Smooth muscle cell (in vitro differentiated cells): ENCODE results near the gene HADHB. TPM values are rescaled to one million over a fixed set of nuclear protein-coding genes. Genes with fewer than 3 reads are reported as not detected.
"Not testable (repeated sequence)": the region's sequence is repeated elsewhere in the genome, so short reads cannot be mapped to it uniquely, and the experiment has no call there.

Experiments used
- DNase-seq: peaks from one replicate; lab custom pipeline; 2025; ENCODE audit not compliant: unreplicated experiment; lab: John Stamatoyannopoulos, UW
- H2AFZ ChIP-seq: fragments of 200-600 bp; sonication (generic); 2 replicates; pipeline ENCODE4 v1.6.0; 2016; ENCODE audit warnings: antibody characterized with exemption, low read depth, mild to moderate bottlenecking
- H3F3A ChIP-seq: fragments of 200-600 bp; sonication (generic); 2 replicates; pipeline ENCODE4 v1.6.0; 2017; ENCODE audit warnings: antibody characterized with exemption, low read depth
- H3K27ac ChIP-seq: fragments of 200-600 bp; sonication (generic); 2 replicates; pipeline ENCODE4 v1.5.1; 2016; ENCODE audit warnings: low read depth, mild to moderate bottlenecking
- H3K27me3 ChIP-seq: fragments of 200-600 bp; sonication (generic); 2 replicates; pipeline ENCODE4 v1.6.1; 2016; ENCODE audit warnings: low read depth, mild to moderate bottlenecking
- H3K36me3 ChIP-seq: fragments of 200-600 bp; sonication (generic); 2 replicates; pipeline ENCODE4 v1.5.1; 2016; ENCODE audit warnings: low read depth
- H3K4me1 ChIP-seq: fragments of 200-600 bp; sonication (generic); 2 replicates; pipeline ENCODE4 v1.5.1; 2016; ENCODE audit warnings: low read depth
- H3K4me2 ChIP-seq: fragments of 200-600 bp; sonication (generic); 2 replicates; pipeline ENCODE4 v1.6.0; 2016; ENCODE audit warnings: mild to moderate bottlenecking
- H3K4me3 ChIP-seq: fragments of 200-600 bp; sonication (generic); 2 replicates; pipeline ENCODE4 v1.5.1; 2016; ENCODE audit warnings: mild to moderate bottlenecking
- H3K79me2 ChIP-seq: fragments of 200-600 bp; sonication (generic); 2 replicates; pipeline ENCODE4 v1.6.0; 2016; ENCODE audit warnings: low read depth, mild to moderate bottlenecking
- H3K9ac ChIP-seq: fragments of 200-600 bp; sonication (generic); 2 replicates; pipeline ENCODE4 v1.6.0; 2016; ENCODE audit warnings: low read depth
- H3K9me3 ChIP-seq: fragments of 200-600 bp; sonication (generic); replicated peaks from 2 replicates; pipeline ENCODE4 v1.5.1; 2016; ENCODE audit warnings: low read depth
- H4K20me1 ChIP-seq: fragments of 200-600 bp; sonication (generic); 2 replicates; pipeline ENCODE4 v1.6.0; 2016; ENCODE audit warnings: low read depth
- CTCF ChIP-seq: fragments of 200-600 bp; sonication (generic); IDR thresholded peaks from 2 replicates; pipeline ENCODE4 v1.5.1; 2017; ENCODE audit warnings: borderline replicate concordance, mild to moderate bottlenecking, antibody characterized with exemption; ENCODE audit not compliant: insufficient read depth, poor library complexity, severe bottlenecking
- WGBS: methylation state at CpG from one replicate; pipeline ENCODE4 v1.1.7; 2016; ENCODE audit warnings: low lambda C conversion rate; 5-methylcytosine and 5-hydroxymethylcytosine counted together
- polyA plus RNA-seq: library from polyadenylated mRNA; unstranded; fragments of >200 nt; fragmentation: Nextera tagmentation; extraction: Ambion mirVana; gene quantifications from 2 replicates; pipeline ENCODE4 v1.2.1, GENCODE V29; 2016
- total RNA-seq: library from RNA; depleted of rRNA; stranded (reverse); fragments of >200 nt; gene quantifications from 2 replicates; pipeline ENCODE4 v1.2.3, GENCODE V29; 2014

The HADHB gene
- total and polyA plus RNA-seq, 2 experiments from 2014 or later: 70.8 to 96.1 TPM

- Histone ChIP-seq H2AFZ (no peak overlapping the region), H3K4me2 (no peak overlapping the region), H3K9me3 (no peaks in the 10 kb centered on the region), H3K79me2 (no peaks in the 10 kb centered on the region), H3K9ac (no peak overlapping the region), H3K4me1 (no peaks in the 10 kb centered on the region), H3K27me3 (no peaks in the 10 kb centered on the region), H3K36me3 (no peaks in the 10 kb centered on the region), H3F3A (no peaks in the 10 kb centered on the region), H4K20me1 (no peaks in the 10 kb centered on the region), H3K27ac (no peak overlapping the region), H3K4me3 (no peak overlapping the region)
- no peak for TF ChIP-seq CTCF
- WGBS: 78% methylated on average over 3 of the region's 3 CpGs
- no peak for DNase-seq
Measured at GRCh38 chr2:26324903-26325302, 80.2 kb downstream of the HADHB start.

DNA sequence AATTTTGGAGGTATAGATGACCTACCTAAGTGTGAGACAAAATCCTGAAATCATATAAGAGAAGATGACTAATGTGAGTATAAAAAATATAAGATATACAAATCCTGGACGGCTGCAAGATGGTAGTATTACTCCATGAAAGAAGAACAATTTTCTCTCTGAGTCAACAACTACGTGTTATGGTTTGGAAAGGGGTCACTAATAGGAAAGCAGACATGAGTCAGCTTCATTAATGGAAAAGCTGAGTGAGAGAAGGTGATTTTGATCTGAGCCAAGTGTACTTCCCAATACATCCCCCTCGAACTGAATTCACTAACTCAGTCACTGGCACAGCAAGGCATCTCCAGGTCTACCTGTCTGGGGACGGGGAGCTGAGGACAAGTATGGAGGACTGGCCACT lies 81.1 kb downstream of the HADHB start:
- H3K27me3 ChIP-seq: no peaks in the 10 kb centered on the region
- 65% methylated on average over 4 of the region's 4 CpGs for WGBS
- no peak overlapping the region for H3K9ac ChIP-seq
- TF ChIP-seq CTCF: no peak
- no peak for DNase-seq
- no peak overlapping the region for H3K4me3 ChIP-seq
- H3K4me1 ChIP-seq: no peaks in the 10 kb centered on the region
- no peak overlapping the region for H3K4me2 ChIP-seq
- H3K36me3 ChIP-seq: no peaks in the 10 kb centered on the region
- no peak overlapping the region for H2AFZ ChIP-seq
- H3F3A ChIP-seq: no peaks in the 10 kb centered on the region
- H4K20me1 ChIP-seq: no peaks in the 10 kb centered on the region
- no peak overlapping the region for H3K27ac ChIP-seq
- H3K9me3 ChIP-seq: no peaks in the 10 kb centered on the region
- H3K79me2 ChIP-seq: no peaks in the 10 kb centered on the region

DNA sequence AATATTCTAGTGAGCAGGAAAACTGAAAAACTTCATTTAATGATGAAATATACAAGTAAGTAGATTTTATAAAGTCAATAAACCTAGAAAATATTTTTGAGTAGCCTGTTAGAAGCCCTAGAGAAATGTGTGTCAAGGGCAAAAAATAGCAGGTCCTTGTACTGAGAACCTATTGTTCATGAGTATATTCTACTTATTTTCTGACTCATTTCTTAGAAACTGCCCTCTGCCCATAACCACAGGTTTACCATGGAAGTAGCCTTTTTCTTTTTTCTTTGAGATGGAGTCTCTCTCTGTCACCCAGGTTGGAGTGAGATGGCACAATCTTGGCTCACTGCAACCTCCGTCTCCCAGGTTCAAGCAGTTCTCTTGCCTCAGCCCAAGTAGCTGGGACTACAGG lies 81.8 kb downstream of the HADHB start:
- no peak overlapping the region for H2AFZ ChIP-seq
- no peaks in the 10 kb centered on the region for H3K27me3 ChIP-seq
- WGBS: 92% methylated on average over 1 of the region's 1 CpG
- H3K79me2 ChIP-seq: no peaks in the 10 kb centered on the region
- no peaks in the 10 kb centered on the region for H4K20me1 ChIP-seq
- no peak overlapping the region for H3K4me3 ChIP-seq
- H3K4me2 ChIP-seq: no peak overlapping the region
- DNase-seq: no peak
- no peaks in the 10 kb centered on the region for H3K4me1 ChIP-seq
- H3K9ac ChIP-seq: no peak overlapping the region
- no peaks in the 10 kb centered on the region for H3K36me3 ChIP-seq
- H3K27ac ChIP-seq: no peak overlapping the region
- no peak for TF ChIP-seq CTCF
- H3F3A ChIP-seq: no peaks in the 10 kb centered on the region
- no peaks in the 10 kb centered on the region for H3K9me3 ChIP-seq

DNA sequence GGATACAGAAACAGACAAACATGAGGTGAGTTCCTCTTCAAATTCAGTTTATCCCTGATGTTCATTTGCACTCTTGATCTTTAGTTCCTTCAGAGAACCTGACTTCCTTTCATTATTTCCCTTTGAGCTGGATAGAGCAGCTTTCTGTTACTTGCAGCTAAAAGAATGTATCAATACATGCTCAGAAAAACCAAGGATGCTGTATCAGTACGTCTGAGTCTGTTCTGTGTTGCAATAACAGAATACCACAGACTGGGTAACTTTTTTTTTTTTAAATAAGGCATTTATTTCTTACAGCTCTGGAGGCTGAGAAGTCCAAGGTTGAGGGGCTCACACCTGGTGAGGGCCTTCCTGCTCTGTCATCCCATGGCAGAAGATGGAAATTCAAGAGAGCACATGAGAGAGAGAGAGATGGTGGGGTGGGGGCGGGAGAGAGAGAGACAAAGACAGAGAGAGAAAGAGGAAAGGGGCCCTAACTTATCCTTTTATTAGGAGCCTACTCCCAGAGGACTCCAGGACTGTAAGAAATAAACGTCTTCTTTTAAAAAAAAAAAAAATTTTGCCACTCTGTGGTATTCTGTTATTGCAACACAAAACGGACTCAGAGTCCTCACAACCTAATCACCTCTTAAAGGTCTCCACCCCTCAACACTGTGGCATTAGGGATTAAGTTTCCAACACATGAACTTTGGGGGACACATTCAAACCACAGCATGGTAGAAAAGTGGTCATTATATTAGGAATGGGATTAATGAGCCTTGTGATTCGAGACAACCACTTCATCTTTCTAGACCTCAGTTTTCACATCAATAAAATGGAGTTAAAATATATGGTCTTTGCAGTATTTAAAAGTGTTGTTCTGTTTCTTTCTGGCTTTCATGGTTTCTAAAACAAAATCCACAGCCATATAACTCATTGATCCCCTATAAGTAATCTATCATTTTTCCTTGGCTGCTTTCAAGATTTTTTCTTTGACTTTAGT lies 82.8 kb downstream of the HADHB start:
- WGBS: 63% methylated on average over 5 of the region's 5 CpGs
- Histone ChIP-seq H3K9ac (no peak overlapping the region), H3K27me3 (no peaks in the 10 kb centered on the region), H3F3A (no peaks in the 10 kb centered on the region), H3K4me2 (no peak overlapping the region), H3K79me2 (no peaks in the 10 kb centered on the region), H3K27ac (no peak overlapping the region), H4K20me1 (no peaks in the 10 kb centered on the region), H3K9me3 (no peaks in the 10 kb centered on the region), H3K4me1 (no peaks in the 10 kb centered on the region), H3K4me3 (no peak overlapping the region), H2AFZ (no peak overlapping the region), H3K36me3 (no peaks in the 10 kb centered on the region)
- no peak for TF ChIP-seq CTCF
- no peak for DNase-seq

DNA sequence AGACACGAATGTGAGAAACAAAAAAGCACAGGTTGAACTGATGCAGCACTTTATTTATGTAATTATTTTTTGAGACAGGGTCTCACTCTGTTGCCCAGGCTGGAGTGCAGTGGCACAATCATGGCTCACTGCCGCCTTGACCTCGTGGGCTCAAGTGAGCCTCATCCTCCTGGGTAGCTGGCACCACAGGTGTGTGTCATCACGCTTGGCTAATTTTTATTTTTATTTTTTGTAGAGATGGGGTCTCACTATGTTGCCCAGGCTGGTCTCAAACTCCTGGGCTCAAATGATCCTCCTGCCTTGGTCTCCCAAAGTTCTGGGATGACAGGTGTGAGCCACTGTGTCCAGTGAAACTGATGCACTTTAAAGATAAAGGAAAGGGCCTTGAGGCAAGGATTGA lies 84.3 kb downstream of the HADHB start:
- not testable (repeated sequence) for H3K27me3 ChIP-seq, H3K36me3 ChIP-seq, H3F3A ChIP-seq, H3K4me3 ChIP-seq, H3K4me1 ChIP-seq, H3K9me3 ChIP-seq, H3K4me2 ChIP-seq, H3K9ac ChIP-seq, H4K20me1 ChIP-seq, H3K27ac ChIP-seq, H3K79me2 ChIP-seq, DNase-seq, H2AFZ ChIP-seq
- 95% methylated on average over 4 of the region's 4 CpGs for WGBS
